GM19467 (cell line): ENCODE data around the gene KAT7.

Experiments
- ATAC-seq: cut with Tn5 transposase; IDR thresholded peaks from one replicate; pipeline ENCODE4 v1.9.1; 2021; ENCODE audit warnings: mild to moderate bottlenecking, moderate library complexity; ENCODE audit not compliant: unreplicated experiment

Gene KAT7

GRCh38 chr17:49760296-49760695, 28.2 kb upstream of the KAT7 start:
- no peak for ATAC-seq

- no peak for ATAC-seq
Observed at GRCh38 chr17:49760932-49761558, 27.4 kb upstream of the KAT7 start.

GRCh38 chr17:49762151-49762941, 26.1 kb upstream of the KAT7 start:
- ATAC-seq, result no peak

GRCh38 chr17:49763735-49764558, 24.5 kb upstream of the KAT7 start, which contains the start of gene FAM117A:
Gene FAM117A, minus strand, starts transcription at chr17:49764131. Its CDS starts 44 bp downstream, at chr17:49764087.
- peak; percentile 88 for ATAC-seq

- ATAC-seq, result no peak
Observed at GRCh38 chr17:49764559-49765180, 23.8 kb upstream of the KAT7 start.

- no peak for ATAC-seq
Observed at GRCh38 chr17:49766918-49767530, 21.5 kb upstream of the KAT7 start.

- ATAC-seq, result no peak
Observed at GRCh38 chr17:49775546-49776260, 12.8 kb upstream of the KAT7 start.

- no peak for ATAC-seq
Observed at GRCh38 chr17:49776551-49777300, 11.8 kb upstream of the KAT7 start.

GRCh38 chr17:49777563-49777962, 10.9 kb upstream of the KAT7 start:
- no peak for ATAC-seq

- no peak for ATAC-seq
Observed at GRCh38 chr17:49779156-49779738, 9.2 kb upstream of the KAT7 start.

GRCh38 chr17:49779739-49780231, 8.7 kb upstream of the KAT7 start:
- ATAC-seq, result no peak

- no peak for ATAC-seq
Observed at GRCh38 chr17:49783071-49783715, 5.3 kb upstream of the KAT7 start.

GRCh38 chr17:49783791-49784190, 4.7 kb upstream of the KAT7 start:
- ATAC-seq, result no peak

- ATAC-seq, result no peak
Observed at GRCh38 chr17:49784636-49785035, 3.8 kb upstream of the KAT7 start.

GRCh38 chr17:49787884-49788477, 500 bp upstream of the KAT7 start:
- no peak for ATAC-seq

GRCh38 chr17:49789243-49789578, 730 bp downstream of the KAT7 start:
- ATAC-seq, result no peak

- ATAC-seq, result no peak
Observed at GRCh38 chr17:49793309-49793708, 4.8 kb downstream of the KAT7 start.

GRCh38 chr17:49795372-49795771, 6.9 kb downstream of the KAT7 start:
- no peak for ATAC-seq
